Stomach (tissue), 9 donors: ENCODE results near the gene CFAP74. TPM values are rescaled to one million over a fixed set of nuclear protein-coding genes. Genes with fewer than 3 reads are reported as not detected.
A peak's percentile ranks its signal among the peaks of the same experiment; 100 is the strongest.

Source experiments
- DNase-seq, 2 donors: peaks; one replicate each; pipeline versions ENCODE4 v3.0.0 to v3.0.0-alpha.2; 2013 to 2019
- H3K27ac ChIP-seq, 5 donors: fragments of 200-600 bp in 4 of 5; sonication (generic) in 4 of 5; one replicate each; pipeline ENCODE4 v1.5.1; 2013 to 2019; ENCODE audit warnings: mild to moderate bottlenecking in 1 of 5, moderate library complexity in 1 of 5
- H3K27me3 ChIP-seq, 3 donors: fragments of 200-600 bp; sonication (generic); one replicate each; pipeline ENCODE4 v1.5.1; 2017 to 2019; ENCODE audit warnings: mixed run types in 1 of 3
- H3K36me3 ChIP-seq, 4 donors: fragments of 200-600 bp; sonication (generic); 1 replicate in 3 of 4; 2 replicates in 1 of 4; pipeline ENCODE4 v1.5.1; 2016 to 2019
- H3K4me1 ChIP-seq, 4 donors: fragments of 200-600 bp; sonication (generic); one replicate each; pipeline ENCODE4 v1.5.1; 2016 to 2019
- H3K4me3 ChIP-seq, 4 donors: fragments of 200-600 bp; sonication (generic) in 3 of 4; one replicate each; pipeline ENCODE4 v1.5.1; 2016 to 2019; ENCODE audit warnings: mild to moderate bottlenecking in 1 of 4
- H3K9me3 ChIP-seq, 4 donors: fragments of 200-600 bp; sonication (generic); one replicate each; pipeline ENCODE4 v1.5.1; 2016 to 2019
- CTCF ChIP-seq, 7 experiments: fragments of 450-650 bp in 4 of 7; fragments of 200-600 bp in 3 of 7; sonication (generic) in 3 of 7; IDR thresholded peaks; one replicate each; pipeline ENCODE4 v1.5.1; 2016 to 2019; ENCODE audit warnings: antibody characterized with exemption in 7 of 7, control low read depth in 2 of 7, mild to moderate bottlenecking in 1 of 7
- EP300 ChIP-seq: sonication (generic); formaldehyde crosslinking; IDR thresholded peaks from one replicate; pipeline ENCODE4 v1.6.1; 2017; ENCODE audit warnings: antibody characterized with exemption
- POLR2A ChIP-seq, 4 donors: fragments of 450-650 bp; IDR thresholded peaks; one replicate each; pipeline ENCODE4 v1.6.1; 2016; ENCODE audit warnings: antibody characterized with exemption in 4 of 4, control low read depth in 2 of 4, mild to moderate bottlenecking in 1 of 4, moderate library complexity in 1 of 4
- POLR2AphosphoS5 ChIP-seq, 3 donors: sonication (generic); formaldehyde crosslinking; IDR thresholded peaks; one replicate each; pipeline ENCODE4 v1.6.1; 2016; ENCODE audit warnings: antibody characterized with exemption in 3 of 3
- WGBS, 5 donors: extraction: QIAGEN DNeasy Blood & Tissue Kit in 3 of 5; methylation state at CpG; one replicate each; pipeline versions ENCODE4 v1.1.5 to v1.1.7; 2013 to 2018; 5-methylcytosine and 5-hydroxymethylcytosine counted together
- intact Hi-C: fragments of 100-400 bp; cut with DNase I; formaldehyde crosslinking; loops from one replicate; pipeline ENCODE4 v1.15.1; 2023; ENCODE audit warnings: low total_unique reads
- polyA plus RNA-seq, 3 donors: library from polyadenylated mRNA; stranded (reverse); fragments of 200-250 nt; gene quantifications; one replicate each; pipeline ENCODE4 v1.2.3, GENCODE V29; 2013
- total RNA-seq, 5 donors: library from RNA; depleted of rRNA; stranded (reverse); fragments of >200 nt; gene quantifications; one replicate each; pipeline versions ENCODE4 v1.1.0 to v1.2.3, GENCODE V29; 2014 to 2016
- donor health status: healthy with polysubstance abuse.
- donor health status: Bipolar disorder and iron deficiency.
- donor health status: healthy.

CFAP74 gene
- total and polyA plus RNA-seq, 8 donors = under 0.01 TPM; not detected in 7

GRCh38 chr1:1963570-1963969 lies 40.0 kb downstream of the CFAP74 start:
- TF ChIP-seq POLR2A (IDR thresholded peaks at IDR 0.05) = no peak
- Histone ChIP-seq H3K4me3 (no peak overlapping the region), H3K27me3 (peaks cover 0 to 87% (median 29%) of the 10 kb centered on the region in 3 donors), H3K4me1 (peaks cover 0 to 11% (median 9%) of the 10 kb centered on the region in 4 donors), H3K9me3 (no peaks in the 10 kb centered on the region), H3K27ac (no peak overlapping the region), H3K36me3 (no peaks in the 10 kb centered on the region)
- 77 to 84% (median 79%) methylated on average over 17 of the region's 17 CpGs for WGBS, 5 donors
- intact Hi-C loops = loop anchor here (5.0 kb wide), 1 partner anchor 79 kb away; no protein-coding TSS in a partner anchor
- no peak for DNase-seq

DNA sequence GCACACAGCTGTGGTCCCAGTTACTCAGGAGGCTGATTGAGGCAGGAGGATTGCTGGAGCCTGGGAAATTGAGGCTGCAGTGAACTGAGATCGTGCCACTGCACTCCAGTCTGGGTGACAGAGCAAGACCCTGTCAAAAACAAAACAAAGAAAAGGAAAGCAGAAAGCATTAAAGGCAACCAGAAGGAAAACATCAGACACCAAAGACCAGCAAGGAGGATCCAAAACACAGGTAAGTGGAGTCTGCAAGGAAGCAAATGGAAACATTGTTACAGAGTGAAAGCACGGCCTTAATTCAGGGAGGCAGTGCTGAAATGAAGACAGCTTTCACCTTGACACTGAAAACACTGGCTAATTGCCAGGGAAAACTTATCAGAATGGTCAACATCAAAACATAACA lies 40.8 kb downstream of the CFAP74 start:
- intact Hi-C loops = loop anchor here (5.0 kb wide), 1 partner anchor 80 kb away; no protein-coding TSS in a partner anchor
- no peak for TF ChIP-seq POLR2AphosphoS5 (IDR thresholded peaks at IDR 0.05)
- no peak for TF ChIP-seq EP300
- no peak for TF ChIP-seq POLR2A (IDR thresholded peaks at IDR 0.05)
- TF ChIP-seq CTCF (IDR thresholded peaks at IDR 0.05) = no peak
- Histone ChIP-seq H3K4me1 (peaks cover 0 to 11% (median 9%) of the 10 kb centered on the region in 4 donors), H3K4me3 (no peak overlapping the region), H3K36me3 (no peaks in the 10 kb centered on the region), H3K27me3 (peaks cover 0 to 87% (median 29%) of the 10 kb centered on the region in 3 donors), H3K9me3 (no peaks in the 10 kb centered on the region), H3K27ac (no peak overlapping the region)
- 58 to 74% (median 67%) methylated on average over 2 of the region's 2 CpGs for WGBS, 5 donors
- no peak for DNase-seq

- Histone ChIP-seq H3K4me1 (peaks cover 0 to 11% (median 9%) of the 10 kb centered on the region in 4 donors), H3K36me3 (no peaks in the 10 kb centered on the region), H3K27ac (no peak overlapping the region), H3K4me3 (no peak overlapping the region), H3K9me3 (no peaks in the 10 kb centered on the region), H3K27me3 (peaks cover 0 to 86% (median 30%) of the 10 kb centered on the region in 3 donors)
- 60 to 67% (median 65%) methylated on average over 17 of the region's 17 CpGs for WGBS, 5 donors
- intact Hi-C loops = loop anchor here (5.0 kb wide), 1 partner anchor 82 kb away; no protein-coding TSS in a partner anchor
- no peak for DNase-seq
- TF ChIP-seq EP300 = no peak
- no peak for TF ChIP-seq POLR2A (IDR thresholded peaks at IDR 0.05)
- TF ChIP-seq CTCF (IDR thresholded peaks at IDR 0.05) = no peak
- no peak for TF ChIP-seq POLR2AphosphoS5 (IDR thresholded peaks at IDR 0.05)
Measured at GRCh38 chr1:1960480-1961196, 42.9 kb downstream of the CFAP74 start.

- 5 to 7% (median 6%) methylated on average over 10 to 23 of the region's 23 CpGs for WGBS, 5 donors
- no peak for TF ChIP-seq POLR2A (IDR thresholded peaks at IDR 0.05)
- peak in 5 of 7 experiments; percentile 53 to 81 (median 67) for TF ChIP-seq CTCF (IDR thresholded peaks at IDR 0.05)
- no peak for TF ChIP-seq EP300
- peak in 1 of 3 donors; percentile 37 for TF ChIP-seq POLR2AphosphoS5 (IDR thresholded peaks at IDR 0.05)
- H3K27me3 ChIP-seq = peaks cover 0 to 79% (median 23%) of the 10 kb centered on the region in 3 donors
Measured at GRCh38 chr1:1959840-1960479, 43.6 kb downstream of the CFAP74 start.

More at GRCh38 chr1:1959840-1960479, 43.6 kb downstream of the CFAP74 start:
- Histone ChIP-seq H3K4me1 (peaks cover 0 to 11% (median 9%) of the 10 kb centered on the region in 4 donors), H3K36me3 (no peaks in the 10 kb centered on the region), H3K4me3 (no peak overlapping the region), H3K27ac (no peak overlapping the region), H3K9me3 (no peaks in the 10 kb centered on the region)
- DNase-seq = peak; percentile 88 to 93
- intact Hi-C loops = loop anchor here (5.0 kb wide), 1 partner anchor 82 kb away; no protein-coding TSS in a partner anchor
